GM19397 (cell line): ENCODE results near the gene RAVER1.
"Not testable (repeated sequence)": the region's sequence is repeated elsewhere in the genome, so short reads cannot be mapped to it uniquely, and the experiment has no call there.

Experiments
- ATAC-seq: cut with Tn5 transposase; IDR thresholded peaks from one replicate; pipeline ENCODE4 v1.9.1; 2021; ENCODE audit warnings: mild to moderate bottlenecking, moderate library complexity; ENCODE audit not compliant: unreplicated experiment

RAVER1 gene, protein sequence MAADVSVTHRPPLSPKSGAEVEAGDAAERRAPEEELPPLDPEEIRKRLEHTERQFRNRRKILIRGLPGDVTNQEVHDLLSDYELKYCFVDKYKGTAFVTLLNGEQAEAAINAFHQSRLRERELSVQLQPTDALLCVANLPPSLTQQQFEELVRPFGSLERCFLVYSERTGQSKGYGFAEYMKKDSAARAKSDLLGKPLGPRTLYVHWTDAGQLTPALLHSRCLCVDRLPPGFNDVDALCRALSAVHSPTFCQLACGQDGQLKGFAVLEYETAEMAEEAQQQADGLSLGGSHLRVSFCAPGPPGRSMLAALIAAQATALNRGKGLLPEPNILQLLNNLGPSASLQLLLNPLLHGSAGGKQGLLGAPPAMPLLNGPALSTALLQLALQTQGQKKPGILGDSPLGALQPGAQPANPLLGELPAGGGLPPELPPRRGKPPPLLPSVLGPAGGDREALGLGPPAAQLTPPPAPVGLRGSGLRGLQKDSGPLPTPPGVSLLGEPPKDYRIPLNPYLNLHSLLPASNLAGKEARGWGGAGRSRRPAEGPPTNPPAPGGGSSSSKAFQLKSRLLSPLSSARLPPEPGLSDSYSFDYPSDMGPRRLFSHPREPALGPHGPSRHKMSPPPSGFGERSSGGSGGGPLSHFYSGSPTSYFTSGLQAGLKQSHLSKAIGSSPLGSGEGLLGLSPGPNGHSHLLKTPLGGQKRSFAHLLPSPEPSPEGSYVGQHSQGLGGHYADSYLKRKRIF

DNA sequence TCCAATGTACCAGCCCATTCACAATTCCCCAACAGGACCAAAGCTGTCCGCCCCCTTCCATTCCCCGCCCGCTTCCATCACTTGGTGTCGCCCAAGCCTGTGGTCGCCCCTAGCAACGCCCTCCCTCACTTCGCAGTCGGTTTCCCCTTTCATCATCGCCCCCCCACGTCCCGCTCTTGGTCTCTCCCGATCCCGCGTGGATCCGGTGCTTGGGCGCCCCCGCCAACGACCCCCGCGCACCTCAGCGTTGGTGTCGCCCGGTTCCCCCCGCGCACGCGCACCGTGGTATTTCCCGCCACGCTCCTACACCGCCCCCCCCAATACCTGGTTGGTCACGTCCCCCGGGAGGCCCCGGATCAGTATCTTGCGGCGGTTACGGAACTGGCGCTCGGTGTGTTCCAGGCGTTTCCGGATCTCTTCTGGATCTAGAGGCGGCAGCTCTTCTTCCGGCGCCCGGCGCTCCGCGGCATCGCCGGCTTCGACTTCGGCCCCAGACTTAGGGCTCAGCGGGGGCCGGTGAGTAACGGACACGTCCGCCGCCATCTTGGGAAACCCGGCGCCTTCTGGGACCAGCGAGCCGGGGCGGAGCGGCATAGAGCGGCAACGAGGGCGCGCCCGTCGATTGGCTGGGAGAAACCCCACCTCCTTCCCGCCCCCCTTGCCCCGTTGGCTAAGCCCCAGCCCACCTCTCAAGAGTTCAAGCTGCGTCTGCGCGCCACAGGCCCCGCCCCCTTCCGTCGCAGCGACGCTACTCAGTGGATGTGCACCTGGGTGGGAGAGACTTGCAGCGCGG, at the start of gene RAVER1:
TSS of gene RAVER1 (minus strand) at position 565 of the 793 bp plus-strand sequence. CDS start at position 543, 22 bp downstream.
- peak; percentile 85 for ATAC-seq

DNA sequence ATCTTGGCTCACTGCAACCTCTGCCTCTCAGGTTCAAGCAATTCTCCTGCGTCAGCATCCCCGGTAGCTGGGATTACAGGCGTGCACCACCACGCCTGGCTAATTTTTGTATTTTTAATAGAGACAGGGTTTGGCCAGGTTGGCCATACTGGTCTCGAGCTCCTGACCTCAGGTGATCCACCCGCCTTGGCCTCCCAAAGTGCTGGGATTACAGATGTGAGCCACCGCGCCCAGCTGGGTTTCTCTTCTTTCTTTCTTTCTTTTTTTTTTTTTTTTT, 49.8 kb upstream of the RAVER1 start:
- not testable (repeated sequence) for ATAC-seq

DNA sequence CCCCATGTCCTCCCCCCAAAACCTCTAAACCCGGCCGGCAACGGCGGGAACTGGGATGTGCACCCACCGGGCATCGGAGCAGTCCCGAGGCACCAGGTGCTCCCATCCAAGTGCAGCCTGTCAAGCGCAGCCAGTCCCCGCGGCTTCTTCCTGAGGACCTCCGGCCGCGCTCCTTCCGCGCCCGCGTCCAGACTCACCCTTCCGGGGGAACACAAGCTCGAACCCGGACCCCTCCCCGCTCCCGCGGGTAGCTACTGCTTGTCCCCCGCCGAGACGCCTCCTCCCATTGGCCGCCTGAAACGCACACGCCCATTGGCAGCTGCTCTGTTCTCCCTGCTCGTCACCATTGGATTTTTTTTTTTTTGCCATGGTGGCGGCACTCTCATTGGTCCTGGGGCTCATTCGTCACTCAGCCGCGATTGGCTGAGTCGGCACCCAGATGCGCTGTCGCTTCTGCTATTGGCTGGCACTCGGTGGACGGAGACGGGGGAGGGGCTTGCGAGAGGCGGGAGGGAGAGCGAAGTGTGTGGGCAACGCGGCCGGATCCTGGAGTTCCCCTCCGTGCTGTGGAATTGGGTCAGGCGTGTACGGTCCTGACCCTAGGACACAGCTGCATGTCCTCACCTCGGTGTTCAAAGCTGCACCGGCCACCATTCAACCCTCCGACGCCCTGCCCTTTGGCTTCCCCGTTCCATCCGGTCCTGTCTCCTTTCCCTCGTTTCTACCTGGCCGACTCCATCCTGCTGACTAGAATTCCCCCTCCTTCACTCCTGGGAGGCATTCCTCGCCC, 47.2 kb upstream of the RAVER1 start, which contains the start of gene TYK2:
TSS of gene TYK2 (minus strand) at position 260 of the 790 bp plus-strand sequence. CDS start 2,166 bp downstream, outside the sequence.
- ATAC-seq = peak; percentile 91

DNA sequence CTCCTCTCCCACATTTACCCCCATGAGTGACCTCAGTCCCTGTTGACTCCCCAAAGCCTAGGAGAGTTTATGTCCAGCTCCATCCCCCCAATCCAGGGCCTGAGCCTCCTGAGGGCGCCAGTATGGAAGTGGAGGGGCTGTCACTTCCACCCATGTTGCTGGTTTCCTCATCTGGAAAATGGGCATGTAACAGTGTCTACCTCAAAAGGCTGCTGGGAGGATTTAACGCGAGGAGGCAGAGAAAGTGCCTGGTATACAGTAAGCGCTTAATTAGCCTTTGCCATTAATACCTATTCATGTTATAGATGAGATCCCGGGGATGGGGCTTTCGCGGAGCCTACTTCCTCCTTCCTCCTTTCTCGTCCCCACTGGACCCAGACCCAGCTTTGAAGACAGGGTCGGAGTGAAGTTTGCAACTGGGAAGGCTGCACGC, 46.6 kb upstream of the RAVER1 start:
- no peak for ATAC-seq

DNA sequence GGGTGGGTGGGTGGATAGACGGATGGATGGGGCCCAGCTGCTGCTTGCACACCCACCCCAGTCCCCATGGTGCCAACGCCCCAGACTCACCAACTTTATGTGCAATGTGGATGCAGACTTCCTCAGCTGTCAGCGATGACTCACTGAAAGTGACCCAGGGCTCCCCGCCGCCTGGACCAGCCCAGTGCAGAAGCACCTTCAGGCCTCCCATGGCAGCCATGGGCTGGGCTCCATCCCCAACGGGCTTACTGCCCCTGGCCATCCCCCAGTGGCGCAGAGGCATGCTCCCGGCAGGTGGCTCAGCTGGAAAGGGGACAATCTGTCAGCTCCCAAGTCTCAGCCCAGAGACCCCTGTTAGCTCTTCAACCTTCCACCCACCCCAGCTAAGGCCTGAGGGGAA, 44.8 kb upstream of the RAVER1 start:
- no peak for ATAC-seq

DNA sequence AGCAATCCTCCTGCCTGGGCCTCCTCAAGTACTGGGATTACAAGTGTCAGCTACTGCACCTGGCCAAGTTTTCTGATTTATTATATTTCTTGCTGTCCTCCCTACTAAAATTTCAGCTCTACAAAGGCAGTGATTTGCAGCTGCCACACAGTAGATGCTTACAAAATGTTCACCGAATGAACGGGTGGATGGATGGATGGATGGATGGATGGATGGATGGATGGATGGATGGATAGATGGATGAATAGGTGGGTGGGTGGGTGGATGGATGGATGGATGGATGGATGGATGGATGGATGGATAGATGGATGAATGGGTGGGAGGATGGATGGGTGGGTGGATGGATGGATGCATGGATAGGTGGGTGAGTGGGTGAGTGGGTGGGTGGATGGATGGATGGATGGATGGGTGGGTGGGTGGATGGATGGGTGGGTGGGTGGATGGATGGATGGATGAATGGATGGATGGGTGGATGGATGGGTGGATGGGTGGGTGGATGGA, 43.9 kb upstream of the RAVER1 start:
- not testable (repeated sequence) for ATAC-seq

DNA sequence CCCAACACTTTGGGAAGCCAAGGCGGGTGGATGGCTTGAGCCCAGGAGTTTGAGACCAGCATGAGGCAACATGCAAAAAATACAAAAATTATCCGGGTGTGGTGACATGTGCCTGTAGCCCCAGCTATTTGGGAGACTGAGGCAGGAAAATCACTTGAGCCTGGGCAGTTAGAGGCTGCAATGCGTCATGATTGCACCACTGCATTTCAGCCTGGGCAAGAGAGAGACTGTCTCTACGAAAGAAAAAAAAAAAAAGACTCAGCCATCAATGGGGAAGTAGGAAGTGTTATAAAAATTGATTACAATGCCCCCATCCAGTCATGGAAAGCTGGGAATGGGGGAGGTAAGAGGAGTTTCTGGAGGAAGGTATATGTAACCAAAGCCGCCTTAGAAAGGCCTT, 41.6 kb upstream of the RAVER1 start:
- ATAC-seq = no peak

DNA sequence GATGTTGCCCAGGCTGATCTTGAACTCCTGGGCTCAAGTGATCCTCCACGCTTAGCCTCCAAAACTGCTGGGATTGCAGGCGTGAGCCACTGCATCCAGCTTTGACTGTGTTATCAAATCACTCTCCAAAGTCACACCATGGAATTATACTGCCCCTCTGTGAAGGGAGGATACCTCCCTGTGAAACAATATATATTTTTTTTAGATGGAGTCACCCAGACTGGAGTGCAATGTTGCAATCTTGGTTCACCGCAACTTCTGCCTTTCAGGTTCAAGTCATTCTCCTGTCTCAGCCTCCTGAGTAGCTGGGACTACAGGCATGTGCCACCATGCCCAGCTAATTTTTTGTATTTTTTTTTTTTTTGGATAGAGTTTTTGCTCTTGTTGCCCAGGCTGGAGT, 39.4 kb upstream of the RAVER1 start:
- no peak for ATAC-seq

DNA sequence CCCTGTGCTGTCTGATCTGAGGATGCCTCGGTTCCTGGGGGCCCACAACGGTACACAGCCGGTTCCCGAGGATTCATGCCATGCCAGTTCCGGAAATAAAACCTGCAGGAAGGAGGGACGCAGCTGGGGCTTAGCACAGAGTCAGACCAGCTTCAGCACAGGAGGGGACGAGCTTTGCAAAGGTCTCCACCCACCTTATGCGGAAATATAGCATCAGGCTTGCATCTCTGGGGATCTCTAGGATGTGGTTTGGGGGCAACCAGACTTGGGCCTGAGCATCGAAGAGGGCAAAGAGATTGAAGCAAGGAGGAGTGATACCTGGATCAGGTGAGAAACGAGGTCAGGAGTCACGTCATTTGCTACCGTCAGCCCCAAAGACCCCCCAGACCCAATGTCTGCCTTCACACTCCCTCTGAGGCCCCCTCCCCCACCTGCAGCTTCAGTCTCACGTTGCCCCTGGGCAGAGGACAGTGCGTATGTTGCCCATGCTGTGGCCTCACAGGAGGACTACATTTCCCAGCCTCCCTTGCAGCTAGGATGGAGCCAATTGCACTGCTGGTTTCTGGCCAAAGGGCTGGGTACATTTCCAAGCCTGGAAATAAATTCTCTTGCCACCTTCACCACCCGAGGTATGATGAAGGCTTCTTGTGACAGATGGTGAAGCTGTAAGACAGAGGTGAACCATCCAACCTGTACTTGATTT, 34.9 kb upstream of the RAVER1 start:
- no peak for ATAC-seq

DNA sequence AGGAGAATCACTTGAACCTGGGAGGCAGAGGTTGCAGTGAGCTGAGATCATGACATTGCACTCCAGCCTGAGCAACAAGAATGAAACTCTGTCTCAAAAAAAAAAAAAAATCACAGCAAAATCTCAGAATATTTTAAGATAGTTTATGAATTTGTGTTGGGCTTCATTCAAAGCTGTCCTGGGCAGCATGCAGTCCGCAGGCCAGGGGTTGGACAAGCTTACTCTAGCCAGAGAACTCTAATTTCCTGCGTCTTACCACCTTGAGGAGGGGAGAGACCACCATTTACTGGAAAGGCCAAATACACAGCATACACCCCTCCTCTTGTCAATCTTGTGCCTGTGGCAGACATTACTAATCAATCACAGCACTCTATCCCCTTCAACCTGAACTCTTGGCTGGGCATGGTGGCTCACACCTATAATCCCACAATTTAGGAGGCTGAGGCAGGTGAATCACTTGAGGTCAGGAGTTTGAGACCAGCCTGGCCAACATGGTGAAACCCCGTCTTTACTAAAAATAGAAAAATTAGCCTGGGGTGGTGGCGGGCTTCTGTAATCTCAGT, 33.7 kb upstream of the RAVER1 start:
- ATAC-seq = not testable (repeated sequence)

DNA sequence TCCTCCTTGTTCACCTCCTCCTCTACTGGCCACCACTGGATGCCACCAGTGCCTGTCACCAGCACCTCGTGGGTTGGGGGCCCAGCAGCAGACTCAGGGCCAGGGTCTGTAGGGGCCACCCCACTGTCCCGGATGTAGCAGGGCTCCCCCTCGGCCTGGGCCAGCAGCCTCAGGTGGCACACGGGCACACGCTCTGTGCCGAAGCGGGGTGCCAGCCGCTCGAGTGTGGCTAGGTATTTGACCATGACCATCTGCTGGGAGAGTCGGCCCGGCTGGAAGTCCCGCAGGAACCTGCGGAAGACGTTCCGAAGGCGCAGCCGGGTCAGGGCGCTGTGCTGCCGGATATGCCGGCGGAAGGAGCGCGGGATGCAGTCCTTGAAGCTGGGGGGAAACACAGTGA, 32.2 kb upstream of the RAVER1 start:
- ATAC-seq = no peak

DNA sequence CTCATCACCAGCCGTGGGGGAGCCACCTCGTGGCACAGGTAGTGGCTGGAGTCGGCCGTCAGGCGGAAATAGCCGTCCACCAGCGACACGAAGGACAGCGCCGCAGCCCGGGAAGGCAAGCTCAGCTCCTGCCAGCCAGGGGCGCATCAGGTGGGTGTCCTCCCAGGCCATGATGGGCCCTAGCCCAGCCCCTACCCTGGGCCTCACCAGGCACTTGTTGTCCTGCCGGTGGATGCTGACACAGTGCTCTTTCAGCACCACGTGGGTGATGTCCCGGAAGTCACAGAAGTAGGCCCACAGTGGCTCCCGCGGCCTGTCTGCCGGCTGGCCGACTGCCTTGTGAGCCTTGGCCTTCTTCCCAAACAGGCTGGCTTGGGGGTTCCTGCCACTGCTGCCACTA, 31.3 kb upstream of the RAVER1 start:
- no peak for ATAC-seq

DNA sequence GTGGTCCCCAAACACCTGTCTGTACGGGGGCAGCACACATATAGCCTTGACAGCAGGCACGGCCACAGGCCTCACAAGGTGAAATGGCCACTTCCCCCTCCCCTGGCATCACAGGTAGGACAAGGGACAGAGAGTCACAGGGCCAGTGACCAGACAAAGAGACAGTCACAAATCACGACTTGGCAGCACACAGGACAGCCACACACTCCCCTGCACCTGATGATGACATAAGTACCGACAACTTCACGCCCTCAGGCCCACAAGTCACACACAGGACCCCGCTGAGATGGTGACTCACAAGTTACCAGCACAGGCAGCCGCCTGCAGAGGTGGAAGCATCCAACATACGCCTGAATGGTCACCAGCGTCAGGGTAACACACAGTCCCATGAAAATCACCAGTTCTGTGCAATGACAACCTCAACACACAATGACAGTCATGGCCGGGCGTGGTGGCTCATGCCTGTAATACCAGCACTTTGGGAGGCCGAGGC, 30.5 kb upstream of the RAVER1 start:
- no peak for ATAC-seq

DNA sequence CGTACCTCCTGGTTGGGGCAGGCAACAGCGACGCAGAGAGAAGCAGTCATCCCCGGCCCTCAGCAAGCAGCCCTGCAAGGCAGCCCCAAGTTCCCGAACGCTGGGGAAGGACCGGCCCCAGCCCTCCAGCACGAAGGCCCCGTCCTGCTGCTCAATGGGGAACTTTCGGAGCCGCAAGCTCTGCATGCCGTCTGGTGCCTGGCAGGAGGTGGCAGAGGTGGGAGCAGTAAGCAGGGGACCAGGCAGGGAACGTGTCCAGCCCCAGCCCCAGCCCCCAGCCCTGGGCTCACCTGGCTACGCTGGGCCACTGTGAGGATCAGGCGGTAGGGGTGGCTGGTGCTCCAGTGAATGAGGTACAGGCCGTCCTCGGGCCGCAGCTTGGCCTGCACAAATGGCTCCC, 28.9 kb upstream of the RAVER1 start:
- no peak for ATAC-seq

DNA sequence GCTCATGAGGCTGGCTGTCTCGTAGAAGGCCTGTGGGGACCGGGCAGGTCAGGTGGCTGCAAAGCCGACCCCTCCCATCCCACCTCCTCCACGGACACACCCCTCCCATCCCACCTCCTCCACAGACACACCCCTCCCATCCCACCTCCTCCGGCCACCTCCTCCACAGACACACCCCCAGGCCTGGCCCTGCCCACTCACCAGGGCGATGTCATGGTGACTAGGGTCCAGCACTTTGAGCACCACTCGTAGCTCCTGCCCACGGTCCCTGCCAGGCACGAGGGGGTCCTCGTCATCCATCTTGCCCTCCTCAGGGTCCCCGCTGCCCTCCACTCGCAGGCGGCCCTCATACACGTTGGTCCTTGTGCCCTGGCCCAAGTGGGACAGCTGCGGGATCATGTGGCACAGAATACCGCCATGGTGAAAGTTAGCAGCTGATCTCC, 28.3 kb upstream of the RAVER1 start:
- ATAC-seq = no peak

DNA sequence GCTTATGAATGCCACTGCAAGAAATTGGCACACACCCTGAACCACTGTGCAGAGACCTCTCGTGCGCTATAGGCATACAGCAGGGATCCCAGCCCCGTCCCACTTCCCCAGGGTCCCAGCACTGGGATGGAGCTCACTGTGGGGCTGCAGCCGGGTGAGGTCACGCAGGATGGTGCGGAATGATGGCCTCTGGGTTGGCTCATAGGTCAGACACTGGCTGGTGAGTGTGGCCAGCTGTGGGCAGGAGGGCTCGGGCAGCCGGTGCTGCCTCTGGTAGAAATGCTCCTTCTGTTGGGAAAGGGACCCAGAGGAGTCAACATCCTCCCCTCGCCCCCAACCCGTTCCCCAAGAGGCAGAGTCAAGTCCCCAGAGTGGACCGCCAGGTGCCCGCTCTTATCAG, 23.1 kb upstream of the RAVER1 start:
- ATAC-seq = no peak

DNA sequence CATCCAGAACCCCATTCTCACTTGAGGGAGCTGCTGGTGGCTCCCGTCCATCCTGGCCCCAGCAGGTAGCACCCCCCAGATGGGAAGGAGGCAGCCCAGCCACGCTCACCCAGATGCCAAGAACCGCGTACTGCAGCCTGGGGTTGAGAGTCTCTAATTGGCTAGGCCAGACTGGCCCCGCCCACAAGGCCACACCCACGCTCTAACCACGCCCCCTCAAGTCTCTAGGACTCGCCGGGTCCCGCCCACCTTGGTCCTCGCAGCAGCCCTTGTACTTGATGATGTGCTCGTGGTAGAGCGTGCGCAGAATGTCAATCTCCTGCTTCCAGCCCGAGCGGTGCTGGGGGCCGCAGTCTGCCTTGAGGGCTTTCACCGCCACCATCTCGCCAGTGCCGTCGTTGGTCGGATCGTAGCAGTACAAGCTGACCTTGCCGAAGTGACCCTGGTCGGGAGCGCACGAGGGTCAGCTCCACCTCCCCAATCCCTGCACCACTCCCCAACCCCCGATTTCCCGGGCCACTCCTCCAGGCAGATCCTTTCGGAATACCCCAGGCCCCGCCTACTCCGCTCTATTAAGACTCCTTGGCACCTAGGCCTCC, 20.6 kb upstream of the RAVER1 start:
- ATAC-seq = no peak

DNA sequence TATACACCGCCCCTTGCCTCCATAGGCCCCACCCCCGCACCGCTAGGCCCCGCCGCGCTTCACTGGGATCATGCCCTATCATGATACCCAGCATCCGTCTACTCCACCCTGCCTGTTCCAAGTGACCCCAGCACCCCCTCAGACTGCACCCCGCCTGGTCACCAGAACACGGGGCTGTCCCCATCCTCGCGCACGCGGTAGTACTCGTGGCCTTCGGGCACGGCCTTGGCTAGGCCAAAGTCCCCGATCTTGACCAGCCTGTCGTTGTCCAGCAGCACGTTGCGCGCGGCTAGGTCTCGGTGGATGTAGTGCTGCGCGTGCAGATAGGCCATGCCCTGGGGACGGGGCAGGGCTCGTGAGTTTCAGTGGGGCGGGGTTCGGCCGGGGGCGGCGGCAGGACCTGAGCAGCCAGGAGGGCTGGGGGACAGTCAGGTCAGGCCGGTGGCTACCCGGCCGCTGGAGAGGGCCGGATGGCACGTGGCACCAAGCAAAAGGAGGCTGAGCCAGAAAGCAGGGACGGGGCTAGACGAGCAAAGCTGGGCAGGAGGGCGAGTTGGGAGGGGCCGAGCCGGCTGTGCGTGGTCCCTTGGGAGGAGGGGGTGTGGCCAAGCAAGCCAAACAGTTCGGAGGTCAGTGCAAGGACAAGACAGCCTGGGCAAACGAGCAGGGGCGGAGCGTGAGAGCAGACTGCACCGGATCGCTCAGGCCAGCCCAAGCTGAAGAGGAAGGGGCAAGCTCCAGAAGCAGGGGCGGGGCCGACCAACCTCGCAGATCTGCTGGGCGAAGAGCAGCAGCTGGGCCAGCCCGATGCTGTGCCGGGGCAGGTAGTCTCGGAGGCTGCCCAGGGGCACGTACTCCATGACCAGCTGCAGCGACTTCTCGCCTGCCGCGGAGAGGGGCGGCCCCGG, 19.7 kb upstream of the RAVER1 start:
- no peak for ATAC-seq
